Upper lobe of right lung (tissue), 1 donor: ENCODE data around the gene IL32. TPM values are rescaled to one million over a fixed set of nuclear protein-coding genes. Genes with fewer than 3 reads are reported as not detected.

Experiments
- ATAC-seq: fragments of 200-7000 bp; cut with Tn5 transposase; one replicate; pipeline ENCODE4 v1.9.1; 2020; ENCODE audit warnings: mild to moderate bottlenecking, moderate library complexity
- DNase-seq: peaks from one replicate; pipeline ENCODE4 v3.0.0-alpha.2; 2020
- H3K27ac ChIP-seq: fragments of 200-600 bp; one replicate; pipeline ENCODE4 v1.8.0; 2022
- H3K27me3 ChIP-seq: fragments of 200-600 bp; one replicate; pipeline ENCODE4 v1.8.0; 2022; ENCODE audit warnings: mild to moderate bottlenecking
- H3K36me3 ChIP-seq: fragments of 200-600 bp; one replicate; pipeline ENCODE4 v1.8.0; 2022
- H3K4me1 ChIP-seq: fragments of 200-600 bp; one replicate; pipeline ENCODE4 v1.8.0; 2022
- H3K4me3 ChIP-seq: fragments of 200-600 bp; one replicate; pipeline ENCODE4 v1.8.0; 2022; ENCODE audit warnings: mild to moderate bottlenecking
- H3K9me3 ChIP-seq: fragments of 200-600 bp; one replicate; pipeline ENCODE4 v1.8.0; 2022
- CTCF ChIP-seq: fragments of 200-600 bp; IDR thresholded peaks from one replicate; pipeline ENCODE4 v1.8.0; 2022; ENCODE audit warnings: antibody characterized with exemption
- intact Hi-C: fragments of 100-400 bp; cut with DNase I; formaldehyde crosslinking; loops from one replicate; pipeline ENCODE4 v1.11.0; 2022
- total RNA-seq: library from RNA; stranded (reverse); fragmentation: NEBNext Ultra II Directional; extraction: Animal tissue kit (Norgen Biotek cat#: 25700); gene quantifications from one replicate; pipeline ENCODE4 v1.2.1, GENCODE V29; 2021
- donor health status: DM: no; HTN: yes; CAD: no; lungs with severe emphysema.

The IL32 gene
- total RNA-seq, 1 donor from 2014 or later, result 91.5 TPM

GRCh38 chr16:3088450-3088849 is 23.0 kb downstream of the IL32 start:
- ATAC-seq, result peak; percentile 75
- H3K4me3 ChIP-seq, result no peak overlapping the region
- no peaks in the 10 kb centered on the region for H3K36me3 ChIP-seq
- peak overlapping the region; percentile 81 for H3K27ac ChIP-seq
- intact Hi-C loops, result no loop called here
- H3K4me1 ChIP-seq, result peaks cover 24% of the 10 kb centered on the region
- peaks cover 7% of the 10 kb centered on the region for H3K27me3 ChIP-seq
- DNase-seq, result no peak
- TF ChIP-seq CTCF, result no peak
- H3K9me3 ChIP-seq, result no peaks in the 10 kb centered on the region

GRCh38 chr16:3088925-3089716 is 23.7 kb downstream of the IL32 start:
- no peak for DNase-seq
- intact Hi-C loops, result no loop called here
- Histone ChIP-seq H3K27ac (peak overlapping the region; percentile 65), H3K9me3 (no peaks in the 10 kb centered on the region), H3K27me3 (peaks cover 7% of the 10 kb centered on the region), H3K36me3 (no peaks in the 10 kb centered on the region), H3K4me1 (peaks cover 24% of the 10 kb centered on the region), H3K4me3 (no peak overlapping the region)
- peak; percentile 74 for ATAC-seq
- TF ChIP-seq CTCF, result no peak

- no peak for ATAC-seq
Measured at GRCh38 chr16:3089717-3090592, 24.5 kb downstream of the IL32 start.

GRCh38 chr16:3091551-3091950 is 26.1 kb downstream of the IL32 start:
- H3K27ac ChIP-seq, result no peak overlapping the region
- intact Hi-C loops, result no loop called here

More at GRCh38 chr16:3089717-3090592, 24.5 kb downstream of the IL32 start:
- Histone ChIP-seq H3K4me3 (no peak overlapping the region), H3K4me1 (peaks cover 24% of the 10 kb centered on the region), H3K27ac (no peak overlapping the region), H3K27me3 (peaks cover 7% of the 10 kb centered on the region), H3K9me3 (no peaks in the 10 kb centered on the region), H3K36me3 (no peaks in the 10 kb centered on the region)
- intact Hi-C loops, result no loop called here
- TF ChIP-seq CTCF, result no peak
- DNase-seq, result no peak

GRCh38 chr16:3092501-3092941 is 27.1 kb downstream of the IL32 start:
- Histone ChIP-seq H3K9me3 (no peaks in the 10 kb centered on the region), H3K27ac (no peak overlapping the region), H3K36me3 (no peaks in the 10 kb centered on the region), H3K4me3 (no peak overlapping the region), H3K4me1 (peaks cover 15% of the 10 kb centered on the region), H3K27me3 (peaks cover 7% of the 10 kb centered on the region)
- intact Hi-C loops, result no loop called here
- ATAC-seq (no peak), DNase-seq (no peak)
- no peak for TF ChIP-seq CTCF

More at GRCh38 chr16:3091551-3091950, 26.1 kb downstream of the IL32 start:
- no peak for DNase-seq
- Histone ChIP-seq H3K4me3 (no peak overlapping the region), H3K4me1 (peaks cover 24% of the 10 kb centered on the region), H3K27me3 (peaks cover 7% of the 10 kb centered on the region), H3K9me3 (no peaks in the 10 kb centered on the region), H3K36me3 (no peaks in the 10 kb centered on the region)
- no peak for ATAC-seq
- no peak for TF ChIP-seq CTCF
